OCI-LY1 (cell line): ENCODE results near the gene SNTB2.

Source experiments
- EZH2 ChIP-seq: fragments of 200-600 bp; sonication (generic), shearing (Covaris generic); IDR thresholded peaks from 2 replicates; pipeline ENCODE4 v1.8.0; 2017; ENCODE audit warnings: borderline replicate concordance, mixed run types, mild to moderate bottlenecking, antibody characterized with exemption, low read length, moderate library complexity, mixed read lengths
- TF ChIP-seq, protein P1 (sequence below): fragments of 200-600 bp; sonication (generic), shearing (Covaris generic); IDR thresholded peaks from 2 replicates; pipeline ENCODE4 v1.5.1; 2017; ENCODE audit warnings: mild to moderate bottlenecking, antibody characterized with exemption, low read length, moderate library complexity, mixed read lengths

DNA sequence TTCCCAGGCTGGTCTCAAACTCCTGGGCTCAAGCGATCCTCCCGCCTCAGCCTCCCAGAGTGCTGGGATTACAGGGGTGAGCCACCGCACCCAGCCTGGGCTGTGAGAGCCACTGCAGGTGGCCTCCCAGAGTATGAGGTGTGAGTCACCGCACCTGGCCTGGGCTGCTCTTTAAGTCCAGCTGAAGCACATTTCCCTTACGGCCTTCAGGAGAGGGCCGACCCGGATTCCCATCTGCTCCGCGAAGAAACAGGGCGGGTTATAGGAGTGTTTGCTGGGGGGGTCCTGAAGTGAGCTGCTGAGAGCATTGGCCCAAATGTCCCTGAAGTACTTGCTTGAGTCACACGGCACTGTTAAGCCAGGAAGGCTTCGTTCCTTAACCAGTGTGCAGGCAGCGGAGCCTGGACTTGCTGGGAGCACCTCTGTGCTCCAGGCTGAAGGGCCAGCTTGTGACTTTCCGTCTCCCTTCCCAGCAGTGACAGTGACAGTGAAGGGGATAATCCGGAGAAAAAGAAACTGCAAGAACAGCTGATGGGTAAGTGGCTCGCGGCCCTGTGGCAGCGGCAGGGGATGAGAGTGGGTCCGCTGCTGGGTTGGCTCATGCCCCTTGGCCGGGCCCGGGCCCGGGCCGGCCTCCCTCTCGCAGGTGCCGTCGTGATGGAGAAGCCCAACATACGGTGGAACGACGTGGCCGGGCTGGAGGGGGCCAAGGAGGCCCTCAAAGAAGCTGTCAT is 131.4 kb downstream of the SNTB2 start:
- TF ChIP-seq, protein P1, sequence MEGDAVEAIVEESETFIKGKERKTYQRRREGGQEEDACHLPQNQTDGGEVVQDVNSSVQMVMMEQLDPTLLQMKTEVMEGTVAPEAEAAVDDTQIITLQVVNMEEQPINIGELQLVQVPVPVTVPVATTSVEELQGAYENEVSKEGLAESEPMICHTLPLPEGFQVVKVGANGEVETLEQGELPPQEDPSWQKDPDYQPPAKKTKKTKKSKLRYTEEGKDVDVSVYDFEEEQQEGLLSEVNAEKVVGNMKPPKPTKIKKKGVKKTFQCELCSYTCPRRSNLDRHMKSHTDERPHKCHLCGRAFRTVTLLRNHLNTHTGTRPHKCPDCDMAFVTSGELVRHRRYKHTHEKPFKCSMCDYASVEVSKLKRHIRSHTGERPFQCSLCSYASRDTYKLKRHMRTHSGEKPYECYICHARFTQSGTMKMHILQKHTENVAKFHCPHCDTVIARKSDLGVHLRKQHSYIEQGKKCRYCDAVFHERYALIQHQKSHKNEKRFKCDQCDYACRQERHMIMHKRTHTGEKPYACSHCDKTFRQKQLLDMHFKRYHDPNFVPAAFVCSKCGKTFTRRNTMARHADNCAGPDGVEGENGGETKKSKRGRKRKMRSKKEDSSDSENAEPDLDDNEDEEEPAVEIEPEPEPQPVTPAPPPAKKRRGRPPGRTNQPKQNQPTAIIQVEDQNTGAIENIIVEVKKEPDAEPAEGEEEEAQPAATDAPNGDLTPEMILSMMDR: no peak
- no peak for TF ChIP-seq EZH2
